GM18520 (cell line): ENCODE data around the gene FBXW10B.
A peak's percentile ranks its signal among the peaks of the same experiment; 100 is the strongest.
"Not testable (repeated sequence)": the region's sequence is repeated elsewhere in the genome, so short reads cannot be mapped to it uniquely, and the experiment has no call there.

Source experiments
- ATAC-seq: cut with Tn5 transposase; IDR thresholded peaks from one replicate; pipeline ENCODE4 v1.9.1; 2021; ENCODE audit not compliant: unreplicated experiment

Gene FBXW10B

DNA sequence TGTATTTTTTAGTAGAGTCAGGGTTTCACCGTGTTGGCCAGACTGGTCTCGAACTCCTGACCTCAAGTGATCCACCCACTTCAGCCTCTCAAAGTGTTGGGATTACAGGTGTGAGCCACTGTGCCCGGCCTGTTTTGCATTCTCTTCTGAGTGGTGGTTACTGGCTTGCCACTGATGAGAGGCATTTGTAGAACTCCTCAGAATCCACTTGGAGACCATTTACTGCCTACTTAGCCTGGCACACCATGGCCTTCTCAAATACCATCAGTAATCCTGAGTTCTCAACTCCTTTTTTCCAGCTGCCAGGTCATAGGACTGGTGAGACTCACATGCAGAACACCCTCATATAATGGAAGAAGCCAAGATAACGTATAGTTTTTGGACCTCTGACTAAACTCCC, 22.5 kb upstream of the FBXW10B start:
- ATAC-seq, result not testable (repeated sequence)

DNA sequence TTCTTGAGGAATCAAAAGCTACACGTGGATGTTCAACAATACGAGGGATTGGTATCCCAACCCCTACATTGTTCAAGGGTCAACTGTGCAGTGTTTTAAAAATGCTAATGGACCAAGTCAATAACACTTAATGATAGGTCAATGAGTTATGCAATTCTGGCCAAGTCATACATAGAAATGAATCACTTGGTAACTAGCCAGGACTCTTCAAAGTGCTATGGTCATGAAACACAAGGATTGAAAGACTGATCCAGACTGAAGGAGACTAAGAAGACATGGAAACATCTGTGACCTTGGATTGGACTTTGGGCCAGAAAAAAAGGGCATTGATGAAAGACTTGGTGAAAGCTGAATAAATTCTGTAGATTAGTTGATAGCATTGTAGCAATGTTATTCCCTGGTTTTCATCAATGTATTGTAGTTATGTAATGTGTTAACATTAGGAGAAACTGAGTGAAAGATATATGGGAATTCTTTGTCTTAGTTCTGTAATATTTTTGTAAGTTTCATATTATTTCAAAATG, 11.5 kb upstream of the FBXW10B start:
- not testable (repeated sequence) for ATAC-seq

DNA sequence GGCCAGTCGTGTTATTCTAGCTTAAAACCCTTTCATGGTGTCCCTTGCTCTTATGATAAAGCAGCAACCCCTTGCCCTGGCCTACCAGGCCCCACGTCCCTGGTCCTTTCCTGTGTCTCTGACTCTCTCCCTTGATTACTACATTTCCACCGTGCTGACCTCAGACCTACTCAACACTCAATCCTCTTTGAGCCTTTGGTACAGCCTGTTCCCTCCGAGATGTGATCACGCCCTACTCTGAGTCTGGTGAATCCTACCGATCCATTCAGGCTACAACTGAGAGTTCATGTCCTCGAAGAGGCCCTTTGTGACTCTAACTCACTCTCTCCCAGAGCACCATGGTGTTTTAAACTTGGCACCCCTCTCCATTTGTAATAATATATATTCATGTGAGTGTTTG, 10.5 kb upstream of the FBXW10B start:
- ATAC-seq, result not testable (repeated sequence)

DNA sequence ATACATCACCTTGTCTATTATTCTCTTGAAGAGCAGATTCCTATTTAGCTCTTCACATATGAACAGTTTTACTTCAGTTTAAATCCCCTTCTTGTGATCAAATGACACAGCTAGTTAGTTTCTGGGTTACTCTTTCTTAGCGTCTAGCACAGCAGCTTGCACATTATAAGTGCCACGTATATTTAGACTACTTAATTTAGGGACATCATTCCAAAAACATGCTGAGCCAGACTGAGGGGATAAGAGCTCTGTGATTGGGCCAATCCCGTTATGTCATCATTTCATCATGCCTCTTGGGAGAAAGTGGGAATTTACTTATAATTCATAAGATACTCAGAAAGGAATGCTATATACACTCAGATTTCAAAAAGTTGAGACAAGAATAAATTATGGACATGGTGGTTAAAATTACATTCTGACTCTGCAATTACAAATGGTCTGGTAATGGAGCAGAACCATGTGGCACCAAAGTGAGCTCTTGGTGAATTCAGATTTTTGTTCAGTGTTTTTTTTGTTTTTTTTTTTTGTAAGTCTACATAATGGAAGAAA, 4.2 kb upstream of the FBXW10B start:
- not testable (repeated sequence) for ATAC-seq

DNA sequence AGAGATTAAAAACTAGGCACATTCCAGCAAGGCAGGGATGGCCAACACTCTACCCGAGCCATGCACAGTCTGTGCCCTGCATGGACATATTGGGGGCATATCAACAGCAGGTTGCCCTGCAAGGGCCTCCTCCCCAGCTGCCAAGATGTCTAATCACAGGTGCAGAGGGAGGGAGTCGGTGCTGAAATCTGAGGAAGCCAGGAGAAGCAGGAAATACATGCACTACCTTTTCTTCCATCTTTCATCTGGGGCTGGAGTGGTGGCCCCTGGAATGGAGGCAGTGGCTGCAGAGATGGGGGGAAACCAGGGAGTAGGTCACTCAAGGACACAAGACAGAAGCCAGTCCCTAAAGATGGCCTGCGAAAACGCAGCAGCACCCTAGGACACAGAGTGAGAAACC, 3.8 kb upstream of the FBXW10B start:
- not testable (repeated sequence) for ATAC-seq

DNA sequence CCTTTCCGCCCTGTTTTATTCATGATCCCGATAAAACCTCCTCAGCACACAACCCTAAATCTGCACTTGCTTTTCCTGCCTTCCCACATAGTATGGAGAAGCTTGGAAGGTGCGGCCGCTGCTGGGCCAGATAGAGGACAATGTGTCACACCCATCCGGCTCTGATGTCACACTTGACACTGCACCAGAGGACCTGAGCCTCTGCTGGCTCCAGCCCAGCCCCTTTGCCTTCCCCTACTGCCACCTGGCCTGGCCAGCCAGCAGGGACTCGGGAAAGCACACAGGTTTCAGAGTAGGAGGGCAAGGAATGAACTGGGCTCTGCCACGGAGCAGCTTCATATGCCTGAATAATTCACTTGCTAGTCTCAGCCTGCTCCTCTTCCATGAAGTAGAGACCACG, 2.6 kb upstream of the FBXW10B start:
- not testable (repeated sequence) for ATAC-seq

DNA sequence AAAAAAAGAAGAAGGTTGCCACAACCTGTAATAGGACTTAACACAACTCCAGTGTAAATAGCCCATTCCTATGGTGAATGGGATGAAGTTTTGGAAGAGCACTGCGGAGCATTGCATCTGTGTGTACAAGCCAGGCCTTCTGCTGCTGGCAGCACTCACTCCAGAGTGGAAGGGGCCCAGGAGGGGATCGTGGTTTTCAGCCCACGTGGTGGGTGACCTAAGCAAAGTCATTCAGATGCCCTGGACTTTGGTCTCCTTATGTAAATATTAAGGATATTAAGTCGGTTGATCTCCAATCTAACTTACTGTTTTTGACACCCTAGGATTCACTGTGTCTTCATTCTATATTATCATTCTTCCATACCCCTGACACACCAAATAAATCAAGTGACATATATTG, 2.7 kb downstream of the FBXW10B start:
- ATAC-seq, result not testable (repeated sequence)

DNA sequence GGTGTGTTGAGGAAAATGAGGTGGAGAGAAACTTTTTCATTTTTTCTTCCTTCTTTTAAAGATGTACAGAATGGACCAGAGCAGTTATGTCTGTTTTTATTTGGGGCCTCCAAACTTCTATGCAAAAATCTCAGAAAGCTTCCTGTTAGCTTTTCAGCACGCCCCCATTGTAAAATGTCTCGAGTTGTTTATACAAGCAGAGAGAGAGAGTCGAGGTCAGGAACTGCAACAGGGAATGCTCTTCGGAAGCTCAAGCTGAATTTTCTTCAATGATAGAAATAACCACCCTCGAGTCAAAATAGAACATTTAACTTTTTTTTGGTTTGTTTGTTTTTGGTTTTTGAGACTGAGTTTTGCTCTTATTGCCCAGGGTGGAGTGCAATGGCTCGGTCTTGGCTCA, 3.7 kb downstream of the FBXW10B start:
- ATAC-seq, result not testable (repeated sequence)

DNA sequence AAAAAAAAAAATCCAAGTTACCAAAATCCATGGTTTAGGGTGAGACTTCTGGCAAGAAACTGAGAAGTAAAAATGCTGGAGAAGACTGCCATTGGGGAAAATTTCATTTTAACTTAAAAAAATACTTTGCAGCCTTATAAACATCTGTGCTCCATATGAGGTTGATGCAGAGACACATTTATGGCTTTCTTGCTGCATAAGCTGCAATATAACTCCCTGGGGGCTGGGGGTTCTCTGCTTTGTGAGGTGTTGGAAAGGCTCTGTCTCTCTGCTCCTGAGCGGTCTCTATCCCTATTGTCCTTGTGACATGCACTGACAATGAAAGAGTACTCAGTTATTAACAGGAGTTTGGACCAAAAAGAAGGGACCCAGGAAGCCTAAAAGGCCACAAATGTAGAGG, 6.4 kb downstream of the FBXW10B start:
- ATAC-seq, result not testable (repeated sequence)

DNA sequence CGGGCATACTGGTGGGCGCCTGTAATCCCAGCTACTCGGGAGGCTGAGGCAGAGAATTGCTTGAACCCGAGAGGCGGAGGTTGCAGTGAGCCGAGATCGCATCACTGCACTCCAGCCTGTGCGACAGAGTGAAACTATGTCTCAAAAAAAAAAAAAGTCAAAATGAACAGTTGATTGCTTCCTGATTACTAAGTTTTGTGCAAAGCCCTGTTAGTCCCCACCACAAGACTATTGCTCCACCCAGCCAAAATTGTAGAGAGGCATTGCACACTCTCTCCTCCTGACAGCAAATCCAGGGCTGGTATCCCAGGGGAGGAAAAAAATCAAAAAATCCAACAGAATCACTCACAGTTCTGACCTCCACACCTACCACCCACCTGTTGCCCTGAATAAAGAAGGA, 26.5 kb downstream of the FBXW10B start:
- ATAC-seq, result not testable (repeated sequence)

DNA sequence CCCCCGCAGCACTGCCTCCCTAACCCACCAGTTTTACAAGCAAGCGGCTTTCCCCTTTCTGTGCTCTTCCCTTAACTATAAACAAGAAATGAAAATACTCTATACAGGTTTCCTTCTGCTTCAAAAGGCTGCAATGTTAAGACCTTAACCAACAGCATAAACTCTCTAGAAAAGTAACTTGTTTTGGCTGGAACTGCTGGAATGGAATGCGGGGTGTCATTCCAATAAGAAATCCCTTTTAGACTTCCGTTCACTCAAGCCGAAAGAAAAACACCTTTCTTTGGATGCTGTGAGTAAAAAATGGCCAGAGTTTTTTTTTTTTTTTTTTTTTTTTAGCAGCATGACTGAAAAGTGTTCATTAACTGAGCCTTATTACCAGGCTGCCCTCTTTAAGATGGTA, 27.5 kb downstream of the FBXW10B start:
- ATAC-seq, result not testable (repeated sequence)

DNA sequence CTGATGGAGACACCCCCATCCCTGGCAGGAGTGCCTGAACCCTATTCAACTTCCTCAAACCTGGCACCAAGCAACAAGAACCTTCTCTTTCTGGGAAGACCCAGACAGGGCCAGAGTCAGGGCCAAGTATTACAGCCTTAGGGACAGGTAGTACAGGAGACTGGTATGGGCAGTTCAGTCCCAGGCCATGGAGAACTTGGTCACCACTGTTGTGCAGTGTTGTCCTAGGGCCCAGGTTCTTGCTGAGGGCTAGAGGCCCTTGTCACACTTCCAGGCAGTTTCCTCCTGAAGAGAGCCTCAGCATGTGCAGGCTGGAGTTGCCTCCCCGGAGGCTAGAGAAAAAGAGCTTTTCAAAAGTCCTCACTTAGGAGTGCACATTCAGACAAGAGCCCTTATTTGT, 28.7 kb downstream of the FBXW10B start:
- not testable (repeated sequence) for ATAC-seq

DNA sequence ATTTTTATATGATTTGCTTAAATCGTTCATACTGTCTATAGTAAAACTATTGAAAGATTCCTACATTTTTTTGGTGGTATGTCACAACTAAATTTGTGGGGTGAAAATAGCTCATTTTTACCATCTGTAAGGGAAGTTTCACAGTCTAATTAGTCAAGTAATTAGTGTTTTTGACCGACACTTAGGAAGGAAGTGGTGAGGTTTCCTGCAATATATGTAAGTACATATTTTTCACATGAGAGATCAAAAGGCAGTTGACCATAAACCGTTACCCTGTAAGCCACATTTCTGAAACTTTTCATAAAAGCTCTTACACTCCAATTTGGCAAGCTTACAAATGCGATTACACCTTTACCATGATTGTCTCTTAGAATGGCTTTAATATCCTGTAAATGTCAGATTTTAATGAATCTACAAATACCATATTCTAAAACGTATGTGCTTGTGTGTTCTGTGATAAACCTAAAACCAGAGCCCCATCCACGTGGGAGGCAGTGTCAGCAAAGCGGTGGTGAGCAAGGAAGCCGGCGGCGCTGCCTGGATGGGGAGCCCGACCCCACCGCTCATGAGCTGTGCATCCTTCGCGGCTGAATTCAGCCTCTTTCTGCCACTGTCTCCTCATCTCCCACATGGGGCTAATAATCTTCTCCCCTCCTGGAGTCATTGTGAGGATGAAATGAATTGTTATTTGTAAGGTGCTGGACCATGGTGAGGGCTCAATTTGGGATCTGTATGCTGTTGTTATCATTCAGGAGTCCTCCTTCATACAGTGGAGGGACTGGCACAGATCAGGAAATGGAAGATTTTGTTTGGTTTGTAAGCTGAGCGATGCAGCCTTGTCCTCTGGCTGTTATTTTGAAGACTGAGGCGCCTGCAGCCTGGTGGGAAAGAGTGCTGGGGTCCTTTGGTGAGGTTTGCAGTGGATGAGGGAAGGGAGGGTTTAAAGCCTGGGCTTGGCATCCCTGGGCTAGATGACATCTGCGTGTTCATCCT, 29.7 kb downstream of the FBXW10B start:
- peak; percentile 70 for ATAC-seq

DNA sequence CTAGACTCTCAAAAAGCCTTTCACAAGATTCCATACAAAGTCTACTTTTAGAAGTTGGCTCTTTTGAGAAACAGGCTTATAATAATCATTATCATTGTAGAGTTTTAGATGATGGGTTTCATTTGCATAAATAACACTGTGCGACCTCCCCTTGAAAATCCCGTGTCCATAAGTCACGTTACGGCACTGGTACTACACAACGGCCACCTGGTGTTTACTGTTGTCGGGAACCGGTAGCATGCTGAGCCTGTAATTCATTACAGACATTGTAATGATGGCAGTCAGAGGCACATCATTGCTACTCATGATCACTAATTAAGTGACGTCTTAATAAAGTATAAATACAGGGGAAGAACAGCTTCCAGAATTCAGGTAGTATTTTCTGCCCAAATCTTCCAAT, 31.5 kb downstream of the FBXW10B start:
- ATAC-seq, result not testable (repeated sequence)

DNA sequence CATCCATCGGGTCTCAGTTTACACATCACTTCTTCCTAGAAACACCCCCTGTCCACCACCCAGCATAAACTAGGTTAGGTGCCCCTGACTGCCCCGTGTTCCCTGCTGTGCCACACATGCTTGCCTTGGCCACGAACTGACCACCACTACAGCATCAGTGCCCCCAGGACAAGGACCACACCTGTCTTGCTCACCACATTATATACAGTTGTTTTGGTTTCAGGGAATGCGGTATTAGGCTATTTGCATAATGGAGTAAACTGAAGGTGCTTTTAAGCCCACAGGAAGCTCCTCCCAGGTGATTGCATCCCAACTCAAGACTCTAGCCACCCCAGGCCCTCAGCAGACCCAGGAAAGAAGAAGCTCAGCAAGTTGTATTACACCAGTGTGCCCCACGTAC, 36.2 kb downstream of the FBXW10B start:
- not testable (repeated sequence) for ATAC-seq

DNA sequence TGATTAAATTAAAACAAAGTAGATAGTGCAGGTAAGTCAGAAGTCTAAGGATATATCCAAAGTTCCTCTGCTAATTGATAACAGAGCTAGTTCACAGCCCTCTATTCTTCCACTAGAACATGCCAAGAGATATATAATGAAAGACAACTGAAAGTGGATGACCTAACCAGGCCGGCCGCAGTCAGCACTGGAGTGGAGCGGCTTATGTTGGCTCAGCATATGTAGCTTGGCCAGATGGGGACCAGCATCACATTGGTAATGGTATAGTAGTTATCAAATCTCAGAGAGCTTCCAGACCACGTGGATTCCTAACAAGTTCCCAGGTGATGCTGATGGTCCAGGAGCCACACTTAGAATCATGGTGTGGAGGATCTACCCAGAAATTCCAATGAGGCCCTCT, 38.0 kb downstream of the FBXW10B start:
- not testable (repeated sequence) for ATAC-seq

DNA sequence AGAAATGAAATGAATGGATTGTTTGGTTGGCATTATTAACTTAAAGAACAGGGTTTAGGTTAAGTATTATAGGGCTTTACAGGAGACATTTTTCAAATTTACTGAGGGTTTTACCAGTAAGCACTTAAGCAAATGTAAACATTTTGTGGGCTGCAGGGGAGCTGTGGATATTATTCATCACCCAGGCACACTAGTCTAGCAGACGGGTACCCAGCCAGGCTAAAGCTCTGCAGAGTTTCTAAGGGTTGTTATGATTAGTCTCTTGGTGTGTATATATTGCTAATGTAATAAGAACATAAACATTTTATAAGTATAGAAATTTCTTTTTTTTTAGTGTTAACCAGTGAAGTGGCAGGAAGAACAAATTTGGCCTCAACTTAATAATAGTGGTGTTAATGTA, 42.7 kb downstream of the FBXW10B start:
- ATAC-seq, result not testable (repeated sequence)

DNA sequence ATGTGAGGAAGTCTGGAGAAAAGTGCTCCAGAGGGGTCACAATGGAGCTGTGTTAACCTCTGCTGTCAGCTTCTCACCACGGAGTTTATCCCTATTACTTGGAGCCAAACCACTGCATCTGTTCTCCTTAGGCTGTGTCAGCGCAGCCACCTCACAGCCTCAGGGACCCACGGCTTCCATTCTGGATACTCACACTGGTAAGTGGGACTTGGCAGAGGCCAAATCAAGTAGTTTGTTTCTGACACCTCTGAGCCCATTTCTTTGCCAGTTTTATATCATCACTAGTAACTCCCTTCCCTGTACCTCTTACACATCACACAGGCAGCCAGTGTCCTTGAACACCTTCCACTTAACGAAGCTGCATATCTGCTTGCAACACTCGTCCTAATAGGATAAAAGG, 44.8 kb downstream of the FBXW10B start:
- not testable (repeated sequence) for ATAC-seq

DNA sequence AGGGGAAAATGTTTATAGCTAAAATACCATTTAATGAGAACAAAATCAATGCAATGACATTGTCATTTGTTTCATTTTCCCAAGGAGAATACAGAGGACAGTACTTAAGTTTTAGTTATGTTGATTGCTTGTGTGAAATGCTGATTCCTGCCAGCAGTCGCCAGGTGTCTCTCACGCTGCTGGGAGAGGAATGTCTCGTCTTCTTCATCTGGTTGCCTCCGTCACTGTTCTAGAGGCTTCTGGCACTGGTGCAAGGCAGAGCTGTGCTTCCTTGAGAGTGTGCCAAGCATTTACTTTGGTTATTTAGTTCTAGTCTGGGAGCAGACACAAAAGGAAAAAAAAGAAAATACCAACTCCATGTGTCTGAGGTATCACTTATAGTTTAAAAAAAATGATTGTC, 45.6 kb downstream of the FBXW10B start:
- not testable (repeated sequence) for ATAC-seq
